Memory B cell (primary cell): Measurements from ENCODE around the gene VDAC2.
"Not testable (repeated sequence)": the region's sequence is repeated elsewhere in the genome, so short reads cannot be mapped to it uniquely, and the experiment has no call there.

Experiments used
- ATAC-seq: fragments of 150-1000 bp; cut with Tn5 transposase; 2 replicates; pipeline ENCODE4 v1.10.0; 2021; ENCODE audit warnings: low read depth, mild to moderate bottlenecking, moderate library complexity
- DNase-seq, 2 donors: peaks; one replicate each; pipeline ENCODE4 v3.0.0; 2022; ENCODE audit warnings: low spot score in 2 of 2
- H3K27ac Mint-ChIP-seq: one replicate; pipeline ENCODE4 v1.8.0; 2022; ENCODE audit warnings: mild to moderate bottlenecking, moderate library complexity, mixed read lengths
- H3K27me3 Mint-ChIP-seq: one replicate; pipeline ENCODE4 v1.8.0; 2022; ENCODE audit warnings: mixed read lengths
- H3K36me3 Mint-ChIP-seq: one replicate; pipeline ENCODE4 v1.8.0; 2022; ENCODE audit warnings: mild to moderate bottlenecking, mixed read lengths
- H3K4me1 Mint-ChIP-seq: one replicate; pipeline ENCODE4 v1.8.0; 2022; ENCODE audit warnings: mixed read lengths
- H3K4me3 Mint-ChIP-seq: one replicate; pipeline ENCODE4 v1.8.0; 2022; ENCODE audit warnings: mild to moderate bottlenecking, moderate library complexity, mixed read lengths
- H3K9me3 Mint-ChIP-seq: one replicate; pipeline ENCODE4 v1.8.0; 2022; ENCODE audit warnings: mixed read lengths

Gene VDAC2

GRCh38 chr10:75207079-75207856, 3.3 kb upstream of the VDAC2 start:
- Mint-ChIP-seq H3K4me3 (no peak overlapping the region), H3K9me3 (no peaks in the 10 kb centered on the region), H3K27me3 (no peaks in the 10 kb centered on the region), H3K4me1 (peaks cover 6% of the 10 kb centered on the region), H3K36me3 (peaks cover 5% of the 10 kb centered on the region), H3K27ac (no peak overlapping the region)
- DNase-seq: no peak
- no peak for ATAC-seq

- ATAC-seq: no peak
- Mint-ChIP-seq H3K4me1 (peaks cover 6% of the 10 kb centered on the region), H3K9me3 (no peaks in the 10 kb centered on the region), H3K27ac (no peak overlapping the region), H3K27me3 (no peaks in the 10 kb centered on the region), H3K4me3 (no peak overlapping the region), H3K36me3 (peaks cover 3% of the 10 kb centered on the region)
- no peak for DNase-seq
These were observed 2.8 kb upstream of the VDAC2 start for GRCh38 chr10:75207857-75208144.

GRCh38 chr10:75208181-75208580, 2.4 kb upstream of the VDAC2 start:
- no peak for ATAC-seq

GRCh38 chr10:75209086-75209920, 1.3 kb upstream of the VDAC2 start:
- Mint-ChIP-seq H3K4me3 (peak overlapping the region; percentile 98), H3K9me3 (no peaks in the 10 kb centered on the region), H3K4me1 (peaks cover 9% of the 10 kb centered on the region), H3K27ac (peak overlapping the region; percentile 99), H3K27me3 (no peaks in the 10 kb centered on the region), H3K36me3 (peaks cover 7% of the 10 kb centered on the region)
- DNase-seq (peak in 1 of 2 donors; percentile 17), ATAC-seq (no peak)

More at GRCh38 chr10:75208181-75208580, 2.4 kb upstream of the VDAC2 start:
- H3K36me3 Mint-ChIP-seq: peaks cover 3% of the 10 kb centered on the region
- H3K27ac Mint-ChIP-seq: no peak overlapping the region
- DNase-seq: no peak
- H3K4me1 Mint-ChIP-seq: peaks cover 6% of the 10 kb centered on the region
- no peaks in the 10 kb centered on the region for H3K9me3 Mint-ChIP-seq
- H3K4me3 Mint-ChIP-seq: peak overlapping the region; percentile 39
- no peaks in the 10 kb centered on the region for H3K27me3 Mint-ChIP-seq

- DNase-seq (no peak), ATAC-seq (peak; percentile 50)
- Mint-ChIP-seq H3K4me3 (peak overlapping the region; percentile 98), H3K36me3 (peaks cover 4% of the 10 kb centered on the region), H3K4me1 (peaks cover 9% of the 10 kb centered on the region), H3K9me3 (no peaks in the 10 kb centered on the region), H3K27ac (peak overlapping the region; percentile 99), H3K27me3 (no peaks in the 10 kb centered on the region)
These were observed 695 bp upstream of the VDAC2 start for GRCh38 chr10:75209921-75210281.

GRCh38 chr10:75211007-75211691, 553 bp downstream of the VDAC2 start:
- DNase-seq (no peak), ATAC-seq (no peak)
- Mint-ChIP-seq H3K4me1 (peaks cover 13% of the 10 kb centered on the region), H3K27ac (peak overlapping the region; percentile 99), H3K4me3 (peak overlapping the region; percentile 98), H3K36me3 (peaks cover 8% of the 10 kb centered on the region), H3K27me3 (no peaks in the 10 kb centered on the region), H3K9me3 (no peaks in the 10 kb centered on the region)

GRCh38 chr10:75212343-75212742, 1.7 kb downstream of the VDAC2 start:
- Mint-ChIP-seq H3K27me3 (no peaks in the 10 kb centered on the region), H3K36me3 (peaks cover 9% of the 10 kb centered on the region), H3K9me3 (no peaks in the 10 kb centered on the region), H3K4me3 (peak overlapping the region; percentile 98), H3K4me1 (peaks cover 14% of the 10 kb centered on the region), H3K27ac (no peak overlapping the region)
- ATAC-seq (no peak), DNase-seq (no peak)

GRCh38 chr10:75220274-75220673, 9.7 kb downstream of the VDAC2 start:
- H3K27me3 Mint-ChIP-seq: no peaks in the 10 kb centered on the region

GRCh38 chr10:75221492-75221891, 10.9 kb downstream of the VDAC2 start:
- H3K27ac Mint-ChIP-seq, DNase-seq, ATAC-seq, H3K4me3 Mint-ChIP-seq, H3K27me3 Mint-ChIP-seq, H3K9me3 Mint-ChIP-seq: not testable (repeated sequence)
- Mint-ChIP-seq H3K36me3 (peaks cover 19% of the 10 kb centered on the region), H3K4me1 (peaks cover 17% of the 10 kb centered on the region)

More at GRCh38 chr10:75220274-75220673, 9.7 kb downstream of the VDAC2 start:
- Mint-ChIP-seq H3K27ac (peak overlapping the region; percentile 15), H3K4me1 (peaks cover 12% of the 10 kb centered on the region), H3K9me3 (no peaks in the 10 kb centered on the region), H3K36me3 (peaks cover 24% of the 10 kb centered on the region), H3K4me3 (no peak overlapping the region)
- ATAC-seq: no peak
- DNase-seq: no peak

GRCh38 chr10:75223507-75223906, 12.9 kb downstream of the VDAC2 start:
- Mint-ChIP-seq H3K4me3 (no peak overlapping the region), H3K36me3 (peaks cover 20% of the 10 kb centered on the region), H3K27me3 (no peaks in the 10 kb centered on the region), H3K9me3 (no peaks in the 10 kb centered on the region), H3K4me1 (peaks cover 20% of the 10 kb centered on the region), H3K27ac (peak overlapping the region; percentile 72)
- ATAC-seq (no peak), DNase-seq (no peak)

GRCh38 chr10:75226095-75226494, 15.5 kb downstream of the VDAC2 start:
- Mint-ChIP-seq H3K4me1 (peaks cover 25% of the 10 kb centered on the region), H3K27me3 (no peaks in the 10 kb centered on the region), H3K27ac (peak overlapping the region; percentile 33), H3K36me3 (peaks cover 17% of the 10 kb centered on the region), H3K4me3 (no peak overlapping the region), H3K9me3 (no peaks in the 10 kb centered on the region)
- ATAC-seq: no peak
- DNase-seq: no peak

- Mint-ChIP-seq H3K27ac (peak overlapping the region; percentile 33), H3K27me3 (no peaks in the 10 kb centered on the region), H3K4me3 (no peak overlapping the region), H3K4me1 (peaks cover 25% of the 10 kb centered on the region), H3K9me3 (no peaks in the 10 kb centered on the region), H3K36me3 (peaks cover 17% of the 10 kb centered on the region)
- peak; percentile 26 for ATAC-seq
- no peak for DNase-seq
These were observed 16.1 kb downstream of the VDAC2 start for GRCh38 chr10:75226656-75227055.

GRCh38 chr10:75228278-75228677, 17.7 kb downstream of the VDAC2 start:
- Mint-ChIP-seq H3K4me3 (no peak overlapping the region), H3K27ac (peak overlapping the region; percentile 90), H3K27me3 (no peaks in the 10 kb centered on the region), H3K36me3 (peaks cover 15% of the 10 kb centered on the region), H3K9me3 (no peaks in the 10 kb centered on the region), H3K4me1 (peaks cover 22% of the 10 kb centered on the region)
- DNase-seq: no peak
- ATAC-seq: no peak

GRCh38 chr10:75228834-75229233, 18.2 kb downstream of the VDAC2 start:
- Mint-ChIP-seq H3K9me3 (no peaks in the 10 kb centered on the region), H3K27ac (peak overlapping the region; percentile 90), H3K4me3 (no peak overlapping the region), H3K36me3 (peaks cover 15% of the 10 kb centered on the region), H3K27me3 (no peaks in the 10 kb centered on the region), H3K4me1 (peaks cover 22% of the 10 kb centered on the region)
- no peak for DNase-seq
- no peak for ATAC-seq
